Naive thymus-derived CD4-positive, alpha-beta T cell (primary cell): ENCODE data around the gene DPEP2NB. TPM values are rescaled to one million over a fixed set of nuclear protein-coding genes. Genes with fewer than 3 reads are reported as not detected.
A peak's percentile ranks its signal among the peaks of the same experiment; 100 is the strongest.
"Not testable (repeated sequence)": the region's sequence is repeated elsewhere in the genome, so short reads cannot be mapped to it uniquely, and the experiment has no call there.

Experiments
- ATAC-seq: fragments of 150-1000 bp; cut with Tn5 transposase; 2 replicates; pipeline ENCODE4 v1.10.0; 2021; ENCODE audit warnings: mild to moderate bottlenecking, moderate library complexity
- CTCF ChIA-PET: fragments of 350-600 bp; sonication (Branson Sonifier 250); formaldehyde crosslinking; loops from one replicate; lab custom pipeline; 2021; ENCODE audit warnings: antibody characterized with exemption; lab: Charles Lee
- POLR2A ChIA-PET: fragments of 350-600 bp; sonication (Branson Sonifier 250); formaldehyde crosslinking; loops from one replicate; lab custom pipeline; 2021; ENCODE audit warnings: antibody characterized with exemption, inconsistent platforms; lab: Charles Lee
- DNase-seq, 9 donors: peaks; one replicate each; pipeline versions ENCODE4 v3.0.0 to v3.0.0-alpha.2; 2020 to 2022; ENCODE audit warnings: mixed read lengths in 1 of 9
- H3K27ac ChIP-seq: one replicate; pipeline ENCODE4 v1.7.0; 2013; ENCODE audit warnings: mild to moderate bottlenecking, low read depth, low read length, moderate library complexity
- H3K27me3 ChIP-seq, 2 donors: one replicate each; pipeline ENCODE4 v1.7.0; 2013; ENCODE audit warnings: low read length in 2 of 2, mild to moderate bottlenecking in 2 of 2, moderate library complexity in 2 of 2; ENCODE audit not compliant: control insufficient read depth in 2 of 2, insufficient read depth in 2 of 2
- H3K36me3 ChIP-seq, 3 experiments: 1 replicate in 2 of 3; 2 replicates in 1 of 3; pipeline ENCODE4 v1.7.0; 2013; ENCODE audit warnings: low read length in 3 of 3, mild to moderate bottlenecking in 3 of 3, moderate library complexity in 1 of 3; ENCODE audit not compliant: insufficient read depth in 3 of 3, control insufficient read depth in 2 of 3
- H3K4me1 ChIP-seq, 2 donors: one replicate each; pipeline ENCODE4 v1.7.0; 2013; ENCODE audit warnings: low read length in 2 of 2, mild to moderate bottlenecking in 2 of 2, moderate library complexity in 1 of 2; ENCODE audit not compliant: control insufficient read depth in 2 of 2, insufficient read depth in 2 of 2
- H3K4me3 ChIP-seq: 2 replicates; pipeline ENCODE4 v1.7.0; 2013; ENCODE audit warnings: mild to moderate bottlenecking, low read length
- H3K9me3 ChIP-seq, 3 experiments: 1 replicate in 2 of 3; 2 replicates in 1 of 3; pipeline ENCODE4 v1.7.0; 2013; ENCODE audit warnings: low read length in 3 of 3; ENCODE audit not compliant: control insufficient read depth in 2 of 3
- H3K27ac Mint-ChIP-seq, 9 donors: one replicate each; pipeline ENCODE4 v1.8.0; 2020 to 2022; ENCODE audit warnings: mixed read lengths in 9 of 9, mild to moderate bottlenecking in 8 of 9, moderate library complexity in 5 of 9, inconsistent platforms in 2 of 9
- H3K27me3 Mint-ChIP-seq, 5 donors: one replicate each; pipeline ENCODE4 v1.8.0; 2021 to 2022; ENCODE audit warnings: mixed read lengths in 5 of 5, mild to moderate bottlenecking in 1 of 5
- H3K36me3 Mint-ChIP-seq, 5 donors: one replicate each; pipeline ENCODE4 v1.8.0; 2020 to 2022; ENCODE audit warnings: mixed read lengths in 5 of 5, mild to moderate bottlenecking in 3 of 5, inconsistent platforms in 1 of 5
- H3K4me1 Mint-ChIP-seq, 7 donors: one replicate each; pipeline ENCODE4 v1.8.0; 2020 to 2022; ENCODE audit warnings: mixed read lengths in 7 of 7, mild to moderate bottlenecking in 3 of 7, inconsistent platforms in 1 of 7
- H3K4me3 Mint-ChIP-seq, 10 donors: one replicate each; pipeline ENCODE4 v1.8.0; 2020 to 2022; ENCODE audit warnings: mild to moderate bottlenecking in 10 of 10, mixed read lengths in 10 of 10, moderate library complexity in 6 of 10, inconsistent platforms in 2 of 10
- H3K9me3 Mint-ChIP-seq, 11 donors: one replicate each; pipeline ENCODE4 v1.8.0; 2020 to 2022; ENCODE audit warnings: mixed read lengths in 11 of 11, mild to moderate bottlenecking in 4 of 11, inconsistent platforms in 1 of 11, moderate library complexity in 1 of 11
- intact Hi-C, 2 donors: fragments of 100-400 bp; cut with micrococcal nuclease; formaldehyde crosslinking; loops; one replicate each; pipeline ENCODE4 v1.15.1; 2023
- polyA plus RNA-seq, 2 donors: library from polyadenylated mRNA; unstranded; fragments of 300-500 nt; fragmentation: Illumina TruSeq; gene quantifications; one replicate each; pipeline ENCODE4 v1.2.3, GENCODE V29; 2021
- total RNA-seq, 6 experiments: library from RNA in 5 of 6; stranded (reverse) in 5 of 6; gene quantifications; 1 replicate in 5 of 6; 2 replicates in 1 of 6; pipeline ENCODE4 v1.2.3 and lab custom pipeline; 2021 to 2026

DPEP2NB gene
- total and polyA plus RNA-seq, 7 experiments from 2014 or later, result not detected

DNA sequence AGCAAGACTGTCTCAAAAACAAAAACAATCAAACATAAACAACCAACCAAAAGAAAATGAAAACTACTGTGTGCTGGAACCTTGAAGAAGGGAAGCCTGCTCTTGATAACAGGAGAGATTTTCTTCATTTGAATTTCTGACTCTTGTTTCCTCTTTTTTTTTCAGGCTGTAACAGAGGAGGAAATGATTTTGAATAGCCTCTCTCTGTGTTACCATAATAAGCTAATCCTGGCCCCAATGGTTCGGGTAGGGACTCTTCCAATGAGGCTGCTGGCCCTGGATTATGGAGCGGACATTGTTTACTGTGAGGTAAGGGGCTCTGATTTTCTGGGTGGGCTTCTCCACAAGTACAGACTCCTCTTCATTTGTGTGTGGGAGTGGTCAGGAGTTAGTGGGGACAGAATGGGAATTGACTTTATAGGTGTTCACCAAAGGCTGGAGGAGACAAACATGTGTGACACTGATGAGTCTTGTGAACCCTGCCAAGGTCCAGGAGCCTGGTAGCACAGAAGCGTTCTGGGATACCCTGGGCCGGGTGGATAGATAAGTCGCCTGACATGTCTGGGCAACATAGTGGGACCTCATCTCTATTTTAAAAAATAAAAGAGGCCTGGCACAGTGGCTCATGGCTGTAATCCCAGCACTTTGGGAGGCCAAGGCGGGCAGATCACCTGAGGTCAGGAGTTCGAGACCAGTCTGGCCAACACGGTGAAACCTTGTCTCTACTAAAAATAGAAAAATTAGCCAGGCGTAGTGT is 22.3 kb upstream of the DPEP2NB start:
- H3K4me3 Mint-ChIP-seq, result no peak overlapping the region
- peaks cover 5 to 31% (median 16%) of the 10 kb centered on the region in 7 donors for H3K4me1 Mint-ChIP-seq
- intact Hi-C loops, result no loop called here
- peaks cover 4 to 5% of the 10 kb centered on the region in 2 donors for H3K4me1 ChIP-seq
- no peak for DNase-seq
- no peaks in the 10 kb centered on the region for H3K9me3 Mint-ChIP-seq
- H3K27me3 Mint-ChIP-seq, result no peaks in the 10 kb centered on the region
- H3K36me3 Mint-ChIP-seq, result peaks cover 0 to 17% (median 6%) of the 10 kb centered on the region in 5 donors
- H3K27ac ChIP-seq, result no peak overlapping the region
- CTCF ChIA-PET, result interaction anchor here (0.6 to 0.8 kb wide), 2 partner anchors 47 to 173 kb away, joined by 3 read pairs; no protein-coding TSS in a partner anchor
- ATAC-seq, result no peak
- H3K27me3 ChIP-seq, result no peaks in the 10 kb centered on the region
- POLR2A ChIA-PET, result interaction anchor here (0.7 kb wide), 2 partner anchors 52 to 546 kb away, joined by 3 read pairs; no protein-coding TSS in a partner anchor
- H3K27ac Mint-ChIP-seq, result peak overlapping the region in 2 of 9 donors; percentile 37 to 68
- peaks cover 0 to 4% (median 0%) of the 10 kb centered on the region in 3 experiments for H3K36me3 ChIP-seq
- H3K9me3 ChIP-seq, result no peaks in the 10 kb centered on the region
- no peak overlapping the region for H3K4me3 ChIP-seq

DNA sequence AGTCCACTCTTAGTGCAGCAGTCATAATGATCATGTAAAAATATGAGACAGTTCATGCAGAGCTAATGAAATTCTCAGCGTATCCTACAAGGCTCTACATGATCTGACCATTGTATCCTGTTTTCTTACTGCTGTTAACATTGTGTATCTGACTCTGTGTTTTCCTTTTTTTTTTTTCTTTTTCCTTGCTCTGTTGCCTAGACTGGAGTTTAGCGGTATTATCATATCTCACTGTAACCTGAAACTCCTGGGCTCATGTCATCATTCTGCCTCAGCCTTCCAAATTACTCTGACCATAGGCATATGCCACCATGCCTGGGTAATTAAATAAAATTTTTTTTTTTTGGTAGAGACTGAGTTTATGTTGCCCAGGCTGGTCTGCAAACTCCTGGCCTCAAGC is 19.5 kb upstream of the DPEP2NB start:
- Histone ChIP-seq H3K27ac (no peak overlapping the region), H3K27me3 (no peaks in the 10 kb centered on the region), H3K36me3 (peaks cover 0 to 6% (median 0%) of the 10 kb centered on the region in 3 experiments), H3K4me1 (peaks cover under 1 to 8% of the 10 kb centered on the region in 2 donors), H3K4me3 (no peak overlapping the region), H3K9me3 (no peaks in the 10 kb centered on the region)
- no peak for DNase-seq
- H3K9me3 Mint-ChIP-seq, result no peaks in the 10 kb centered on the region
- intact Hi-C loops, result no loop called here
- ATAC-seq, result no peak
- H3K4me1 Mint-ChIP-seq, result peaks cover 5 to 34% (median 12%) of the 10 kb centered on the region in 7 donors
- H3K4me3 Mint-ChIP-seq, result no peak overlapping the region
- no peaks in the 10 kb centered on the region for H3K27me3 Mint-ChIP-seq
- peaks cover 3 to 20% (median 5%) of the 10 kb centered on the region in 5 donors for H3K36me3 Mint-ChIP-seq
- POLR2A ChIA-PET, result interaction anchor here (1.5 to 2.0 kb wide), 2 partner anchors 8 to 37 kb away, joined by 4 to 5 read pairs; partner anchors contain the start of gene DPEP2
- CTCF ChIA-PET, result no interaction called here
- H3K27ac Mint-ChIP-seq, result peak overlapping the region in 1 of 9 donors; percentile 17

DNA sequence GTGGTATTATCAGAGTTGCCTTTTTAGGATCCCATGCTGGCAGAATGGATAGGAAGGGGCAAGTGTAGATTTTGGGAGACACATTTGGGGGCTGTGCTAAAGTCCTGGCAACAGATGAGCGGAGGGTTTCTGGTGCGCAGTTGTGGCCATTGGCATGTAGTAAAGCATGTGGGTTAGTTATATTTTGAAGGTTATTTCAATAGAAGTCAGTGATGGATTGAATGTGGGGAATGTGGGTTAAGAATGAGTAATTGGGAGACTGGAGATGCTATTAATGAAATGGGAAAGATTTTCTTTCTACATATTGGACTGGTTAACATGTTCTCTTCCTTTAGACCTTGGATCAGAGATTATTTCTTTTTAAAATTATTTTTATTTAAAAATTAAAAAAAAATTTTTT is 17.4 kb upstream of the DPEP2NB start:
- Mint-ChIP-seq H3K36me3 (peaks cover 0 to 15% (median 3%) of the 10 kb centered on the region in 5 donors), H3K4me1 (peaks cover 0 to 28% (median 9%) of the 10 kb centered on the region in 7 donors), H3K9me3 (no peaks in the 10 kb centered on the region), H3K4me3 (no peak overlapping the region), H3K27ac (peak overlapping the region in 1 of 9 donors; percentile 63), H3K27me3 (no peaks in the 10 kb centered on the region)
- Histone ChIP-seq H3K4me1 (peaks cover 0 to 8% of the 10 kb centered on the region in 2 donors), H3K27me3 (no peaks in the 10 kb centered on the region), H3K9me3 (no peaks in the 10 kb centered on the region), H3K4me3 (no peak overlapping the region), H3K27ac (no peak overlapping the region), H3K36me3 (peaks cover 0 to 14% (median 0%) of the 10 kb centered on the region in 3 experiments)
- ATAC-seq (no peak), DNase-seq (no peak)
- CTCF ChIA-PET, result no interaction called here
- POLR2A ChIA-PET, result interaction anchor here (2.2 kb wide), 1 partner anchor 10 kb away, joined by 11 read pairs; the partner anchor contains the start of genes DDX28 and DUS2
- intact Hi-C loops, result no loop called here

DNA sequence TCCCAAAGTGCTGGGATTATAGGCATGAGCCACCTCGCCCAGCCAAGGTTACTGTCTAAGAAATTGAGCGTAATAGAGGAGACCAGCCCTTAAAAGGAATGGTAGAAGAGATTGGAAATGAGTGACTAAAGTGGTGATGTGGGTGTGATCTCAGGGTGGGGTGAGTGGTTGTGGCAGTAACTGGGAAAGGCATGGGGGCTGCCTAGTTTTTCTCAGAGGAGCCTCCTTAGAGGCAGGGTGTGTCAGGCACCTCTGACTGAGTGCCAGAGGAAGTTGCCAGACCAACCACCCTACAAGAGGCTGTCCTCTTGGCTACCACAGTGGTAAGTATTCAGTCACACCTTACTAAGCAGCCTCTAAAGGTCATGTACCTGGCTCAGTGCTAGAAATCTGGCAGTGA is 16.2 kb upstream of the DPEP2NB start:
- peak overlapping the region in 3 of 9 donors; percentile 17 to 56 (median 42) for H3K27ac Mint-ChIP-seq
- CTCF ChIA-PET, result no interaction called here
- peaks cover 4 to 26% (median 12%) of the 10 kb centered on the region in 7 donors for H3K4me1 Mint-ChIP-seq
- POLR2A ChIA-PET, result interaction anchor here (2.2 kb wide), 1 partner anchor 9 kb away, joined by 11 read pairs; the partner anchor contains the start of genes DDX28 and DUS2
- H3K9me3 Mint-ChIP-seq, result no peaks in the 10 kb centered on the region
- peak overlapping the region in 1 of 10 donors; percentile 12 for H3K4me3 Mint-ChIP-seq
- Histone ChIP-seq H3K36me3 (peaks cover 0 to 22% (median 0%) of the 10 kb centered on the region in 3 experiments), H3K27ac (no peak overlapping the region), H3K27me3 (no peaks in the 10 kb centered on the region), H3K4me3 (no peak overlapping the region), H3K9me3 (no peaks in the 10 kb centered on the region), H3K4me1 (peaks cover 0 to 8% of the 10 kb centered on the region in 2 donors)
- ATAC-seq (no peak), DNase-seq (no peak)
- intact Hi-C loops, result no loop called here
- peaks cover 8 to 20% (median 10%) of the 10 kb centered on the region in 5 donors for H3K36me3 Mint-ChIP-seq
- H3K27me3 Mint-ChIP-seq, result no peaks in the 10 kb centered on the region

DNA sequence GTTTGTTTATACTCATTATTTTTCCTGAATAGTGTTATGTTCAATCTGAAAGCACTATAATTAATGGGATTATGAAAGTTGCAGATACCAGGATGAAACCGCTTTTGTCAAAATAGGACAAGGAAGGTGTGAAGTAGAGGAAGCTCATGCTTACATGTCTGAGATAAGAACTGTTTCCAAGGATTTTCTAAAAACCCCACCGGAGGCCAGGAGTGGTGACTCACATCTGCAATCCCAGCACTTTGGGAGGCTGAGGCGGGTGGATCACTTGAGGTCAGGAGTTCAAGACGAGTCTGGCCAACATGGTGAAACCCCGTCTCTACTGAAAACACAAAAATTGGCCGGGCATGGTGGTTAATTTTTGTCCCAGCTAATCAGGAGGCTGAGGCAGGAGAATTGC is 14.4 kb upstream of the DPEP2NB start:
- H3K36me3 ChIP-seq, result peaks cover 0 to 33% (median 0%) of the 10 kb centered on the region in 3 experiments
- CTCF ChIA-PET, result interaction anchor here (0.6 to 1.0 kb wide), 3 partner anchors 97 to 516 kb away, joined by 3 to 7 read pairs (median 4); partner anchors contain the start of gene NRN1L
- H3K9me3 Mint-ChIP-seq, result not testable (repeated sequence)

DNA sequence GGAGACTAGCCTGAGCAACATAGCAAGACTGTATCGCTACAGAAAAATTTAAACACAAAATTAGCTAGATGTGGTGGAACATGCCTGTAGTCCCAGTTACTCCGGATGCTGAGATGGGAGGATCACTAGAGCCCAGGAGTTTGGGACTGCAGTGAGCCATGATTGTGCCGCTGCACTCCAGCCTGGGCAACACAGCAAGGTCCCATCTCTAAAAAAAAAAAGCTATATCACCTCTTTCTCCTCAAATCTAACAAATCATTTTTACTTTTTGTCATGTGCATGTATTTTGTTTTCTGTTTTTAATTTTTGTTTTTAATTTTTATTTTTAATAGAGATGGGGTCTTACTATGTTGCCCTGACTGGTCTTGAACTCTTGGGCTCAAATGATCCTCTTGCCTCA is 13.3 kb upstream of the DPEP2NB start:
- H3K36me3 Mint-ChIP-seq, result peaks cover 8 to 21% (median 10%) of the 10 kb centered on the region in 5 donors
- H3K9me3 Mint-ChIP-seq, result no peaks in the 10 kb centered on the region
- H3K4me1 Mint-ChIP-seq, result peaks cover 12 to 21% (median 14%) of the 10 kb centered on the region in 7 donors
- no peak overlapping the region for H3K4me3 ChIP-seq
- H3K36me3 ChIP-seq, result peaks cover 0 to 33% (median 0%) of the 10 kb centered on the region in 3 experiments
- H3K27me3 Mint-ChIP-seq, result no peaks in the 10 kb centered on the region
- ChIA-PET POLR2A (interaction anchor here (0.6 to 1.6 kb wide), 7 partner anchors 9 to 1414 kb away, joined by 3 to 6 read pairs (median 3); partner anchors contain the start of genes DPEP2, RANBP10 and TSNAXIP1), CTCF (no interaction called here)
- no peaks in the 10 kb centered on the region for H3K9me3 ChIP-seq
- no peaks in the 10 kb centered on the region for H3K27me3 ChIP-seq
- ATAC-seq (no peak), DNase-seq (no peak)
- H3K27ac ChIP-seq, result no peak overlapping the region
- intact Hi-C loops, result no loop called here
- no peak overlapping the region for H3K27ac Mint-ChIP-seq
- peaks cover 3% of the 10 kb centered on the region in 2 donors for H3K4me1 ChIP-seq
- H3K4me3 Mint-ChIP-seq, result no peak overlapping the region

More for the DNA sequence above, 14.4 kb upstream of the DPEP2NB start:
- H3K27ac Mint-ChIP-seq, H3K27me3 ChIP-seq, intact Hi-C loops, H3K4me3 Mint-ChIP-seq, H3K27ac ChIP-seq, ATAC-seq, DNase-seq, H3K4me3 ChIP-seq, H3K27me3 Mint-ChIP-seq, H3K4me1 ChIP-seq, H3K9me3 ChIP-seq: not testable (repeated sequence)
- POLR2A ChIA-PET, result interaction anchor here (0.7 to 1.6 kb wide), 3 partner anchors 19 to 47 kb away, joined by 4 to 6 read pairs (median 5); partner anchors contain the start of gene DPEP2
- Mint-ChIP-seq H3K36me3 (peaks cover 8 to 21% (median 10%) of the 10 kb centered on the region in 5 donors), H3K4me1 (peaks cover 8 to 19% (median 14%) of the 10 kb centered on the region in 7 donors)
